ENCODE data around the gene METTL9. TPM values are rescaled to one million over a fixed set of nuclear protein-coding genes. Genes with fewer than 3 reads are reported as not detected.

Gene METTL9
- total RNA-seq, 2 donors from 2014 or later = 76.3 to 114 TPM

- no peak overlapping the region for H3K4me3 ChIP-seq
- no peak for DNase-seq
- WGBS, 2 donors = 39 to 44% methylated on average over 7 of the region's 7 CpGs
Measured at GRCh38 chr16:21611556-21612384, 12.4 kb downstream of the METTL9 start.

GRCh38 chr16:21613361-21613760 lies 14.0 kb downstream of the METTL9 start:
- intact Hi-C loops (cut with DNase I) = no loop called here
- WGBS, 2 donors = 93 to 96% methylated on average over 4 of the region's 4 CpGs
- Histone ChIP-seq H3K36me3 (replicated peaks in 1 of 2; ENCODE audit: insufficient read depth in 1 of 2, low read depth in 2 of 2) (peaks cover 0 to under 1% of the 10 kb centered on the region in 2 donors), H3K27me3 (no peaks in the 10 kb centered on the region), H3K27ac (no peak overlapping the region), H3K4me3 (no peak overlapping the region), H3K9me3 (no peaks in the 10 kb centered on the region), H3K4me1 (peaks cover 28% of the 10 kb centered on the region)
- TF ChIP-seq CTCF (IDR thresholded peaks at IDR 0.05) = no peak
- no peak for TF ChIP-seq POLR2A (IDR thresholded peaks at IDR 0.05)
- ATAC-seq (no peak), DNase-seq (no peak)

More at GRCh38 chr16:21611556-21612384, 12.4 kb downstream of the METTL9 start:
- Histone ChIP-seq H3K27ac (no peak overlapping the region), H3K4me1 (peaks cover 34% of the 10 kb centered on the region), H3K36me3 (replicated peaks in 1 of 2; ENCODE audit: insufficient read depth in 1 of 2, low read depth in 2 of 2) (no peaks in the 10 kb centered on the region), H3K9me3 (no peaks in the 10 kb centered on the region), H3K27me3 (no peaks in the 10 kb centered on the region)
- intact Hi-C loops (cut with DNase I) = no loop called here
- TF ChIP-seq POLR2A (IDR thresholded peaks at IDR 0.05) = no peak
- TF ChIP-seq CTCF (IDR thresholded peaks at IDR 0.05) = no peak
- no peak for ATAC-seq

- DNase-seq (no peak), ATAC-seq (no peak)
- no peaks in the 10 kb centered on the region for H3K27me3 ChIP-seq
- H3K4me3 ChIP-seq = no peak overlapping the region
- intact Hi-C loops (cut with DNase I) = no loop called here
- 86 to 87% methylated on average over 2 of the region's 2 CpGs for WGBS, 2 donors
- no peak overlapping the region for H3K27ac ChIP-seq
- no peak for TF ChIP-seq CTCF (IDR thresholded peaks at IDR 0.05)
- no peak for TF ChIP-seq POLR2A (IDR thresholded peaks at IDR 0.05)
- H3K9me3 ChIP-seq = no peaks in the 10 kb centered on the region
- peaks cover 24% of the 10 kb centered on the region for H3K4me1 ChIP-seq
- peaks cover 0 to 1% of the 10 kb centered on the region in 2 donors for H3K36me3 ChIP-seq (replicated peaks in 1 of 2; ENCODE audit: insufficient read depth in 1 of 2, low read depth in 2 of 2)
Measured at GRCh38 chr16:21613781-21614180, 14.4 kb downstream of the METTL9 start.

- Histone ChIP-seq H3K4me1 (peaks cover 23% of the 10 kb centered on the region), H3K9me3 (no peaks in the 10 kb centered on the region), H3K27me3 (no peaks in the 10 kb centered on the region), H3K27ac (no peak overlapping the region), H3K36me3 (replicated peaks in 1 of 2; ENCODE audit: insufficient read depth in 1 of 2, low read depth in 2 of 2) (peaks cover 0 to 1% of the 10 kb centered on the region in 2 donors), H3K4me3 (no peak overlapping the region)
- WGBS, 2 donors = 91 to 96% methylated on average over 3 of the region's 3 CpGs
- DNase-seq (no peak), ATAC-seq (no peak)
- intact Hi-C loops (cut with DNase I) = no loop called here
- TF ChIP-seq CTCF (IDR thresholded peaks at IDR 0.05) = no peak
- no peak for TF ChIP-seq POLR2A (IDR thresholded peaks at IDR 0.05)
Measured at GRCh38 chr16:21614896-21615295, 15.5 kb downstream of the METTL9 start.

GRCh38 chr16:21617607-21618006 lies 18.2 kb downstream of the METTL9 start:
- Histone ChIP-seq H3K27me3 (no peaks in the 10 kb centered on the region), H3K27ac (no peak overlapping the region), H3K36me3 (replicated peaks in 1 of 2; ENCODE audit: insufficient read depth in 1 of 2, low read depth in 2 of 2) (peaks cover 0 to 1% of the 10 kb centered on the region in 2 donors), H3K9me3 (no peaks in the 10 kb centered on the region), H3K4me1 (no peaks in the 10 kb centered on the region), H3K4me3 (no peak overlapping the region)
- 80 to 94% methylated on average over 3 of the region's 3 CpGs for WGBS, 2 donors
- no peak for ATAC-seq
- TF ChIP-seq POLR2A (IDR thresholded peaks at IDR 0.05) = no peak
- no peak for TF ChIP-seq CTCF (IDR thresholded peaks at IDR 0.05)
- intact Hi-C loops (cut with DNase I) = no loop called here
- DNase-seq = no peak
